Right ventricle myocardium superior (tissue), 1 donor: Measurements from ENCODE around the gene ST6GALNAC1. TPM values are rescaled to one million over a fixed set of nuclear protein-coding genes. Genes with fewer than 3 reads are reported as not detected.

ENCODE experiments used
- ATAC-seq: fragments of 200-7000 bp; cut with Tn5 transposase; one replicate; pipeline ENCODE4 v1.9.1; 2020; ENCODE audit warnings: mild to moderate bottlenecking; ENCODE audit not compliant: poor library complexity
- DNase-seq: peaks from one replicate; pipeline ENCODE4 v3.0.0-alpha.2; 2020
- intact Hi-C: fragments of 100-400 bp; cut with DNase I; formaldehyde crosslinking; loops from one replicate; pipeline ENCODE4 v1.11.2; 2022
- long read RNA-seq: library from polyadenylated mRNA; unstranded; transcript quantifications from one replicate; pipeline ENCODE4 v2.0.0, GENCODE V29; 2021
- total RNA-seq: library from RNA; stranded (reverse); fragmentation: NEBNext Ultra II Directional; extraction: Animal tissue kit (Norgen Biotek cat#: 25700); gene quantifications from one replicate; pipeline ENCODE4 v1.2.1, GENCODE V29; 2021
- donor health status: DM: no; HTN: yes; CAD: no; lungs with severe emphysema.

The ST6GALNAC1 gene
- total RNA-seq: 2.8 TPM
- long read RNA-seq, partial matches to known transcripts: 1 of 3 reads
- long read RNA-seq, other reads (novel, unspliced or antisense): 0 of 3 reads

GRCh38 chr17:76643553-76644148, at the start of gene ST6GALNAC1:
ST6GALNAC1 (minus strand) TSS chr17:76643757; CDS start chr17:76643638, 119 bp downstream.
- DNase-seq: no peak
- intact Hi-C loops: no loop called here
- ATAC-seq: peak; percentile 59

GRCh38 chr17:76691379-76692191, 48.0 kb upstream of the ST6GALNAC1 start:
- no peak for ATAC-seq
- DNase-seq: peak; percentile 34
- intact Hi-C loops: no loop called here

- DNase-seq (peak; percentile 18), ATAC-seq (no peak)
- intact Hi-C loops: no loop called here
Measured at GRCh38 chr17:76690596-76691280, 47.2 kb upstream of the ST6GALNAC1 start.

GRCh38 chr17:76689859-76690258, 46.3 kb upstream of the ST6GALNAC1 start:
- no peak for ATAC-seq
- no peak for DNase-seq
- intact Hi-C loops: no loop called here

GRCh38 chr17:76688165-76688622, 44.6 kb upstream of the ST6GALNAC1 start:
- peak; percentile 10 for ATAC-seq
- intact Hi-C loops: no loop called here
- DNase-seq: peak; percentile 82

GRCh38 chr17:76687298-76688164, 44.0 kb upstream of the ST6GALNAC1 start:
- DNase-seq: peak; percentile 88
- ATAC-seq: peak; percentile 48
- intact Hi-C loops: no loop called here

GRCh38 chr17:76686538-76687297, 43.2 kb upstream of the ST6GALNAC1 start:
- intact Hi-C loops: no loop called here
- no peak for ATAC-seq
- peak; percentile 39 for DNase-seq

- intact Hi-C loops: no loop called here
- no peak for ATAC-seq
- DNase-seq: peak; percentile 63
Measured at GRCh38 chr17:76685846-76686245, 42.3 kb upstream of the ST6GALNAC1 start.

- intact Hi-C loops: no loop called here
- DNase-seq: no peak
Measured at GRCh38 chr17:76685366-76685765, 41.8 kb upstream of the ST6GALNAC1 start.

GRCh38 chr17:76684756-76685155, 41.2 kb upstream of the ST6GALNAC1 start:
- no peak for DNase-seq
- no peak for ATAC-seq
- intact Hi-C loops: loop anchor here (5.0 kb wide), 1 partner anchor 33 kb away; no protein-coding TSS in a partner anchor

More at GRCh38 chr17:76685366-76685765, 41.8 kb upstream of the ST6GALNAC1 start:
- no peak for ATAC-seq

GRCh38 chr17:76683921-76684745, 40.6 kb upstream of the ST6GALNAC1 start:
- ATAC-seq (no peak), DNase-seq (no peak)
- intact Hi-C loops: loop anchor here (5.0 kb wide), 1 partner anchor 33 kb away; no protein-coding TSS in a partner anchor

GRCh38 chr17:76683011-76683755, 39.6 kb upstream of the ST6GALNAC1 start:
- intact Hi-C loops: loop anchor here (5.0 kb wide), 1 partner anchor 34 kb away; no protein-coding TSS in a partner anchor
- ATAC-seq (no peak), DNase-seq (no peak)

- peak; percentile 66 for ATAC-seq
- peak; percentile 79 for DNase-seq
- intact Hi-C loops: loop anchor here (5.0 kb wide), 1 partner anchor 35 kb away; no protein-coding TSS in a partner anchor
Measured at GRCh38 chr17:76682296-76682695, 38.7 kb upstream of the ST6GALNAC1 start.

- intact Hi-C loops: loop anchor here (5.0 kb wide), 1 partner anchor 36 kb away; no protein-coding TSS in a partner anchor
- ATAC-seq: peak; percentile 72
- DNase-seq: peak; percentile 77
Measured at GRCh38 chr17:76681222-76682137, 37.9 kb upstream of the ST6GALNAC1 start.

- ATAC-seq: no peak
- DNase-seq: no peak
- intact Hi-C loops: no loop called here
Measured at GRCh38 chr17:76679239-76679638, 35.7 kb upstream of the ST6GALNAC1 start.
